ENCODE results near the gene WDR13.
"Not testable (repeated sequence)": the region's sequence is repeated elsewhere in the genome, so short reads cannot be mapped to it uniquely, and the experiment has no call there.

The WDR13 gene

DNA sequence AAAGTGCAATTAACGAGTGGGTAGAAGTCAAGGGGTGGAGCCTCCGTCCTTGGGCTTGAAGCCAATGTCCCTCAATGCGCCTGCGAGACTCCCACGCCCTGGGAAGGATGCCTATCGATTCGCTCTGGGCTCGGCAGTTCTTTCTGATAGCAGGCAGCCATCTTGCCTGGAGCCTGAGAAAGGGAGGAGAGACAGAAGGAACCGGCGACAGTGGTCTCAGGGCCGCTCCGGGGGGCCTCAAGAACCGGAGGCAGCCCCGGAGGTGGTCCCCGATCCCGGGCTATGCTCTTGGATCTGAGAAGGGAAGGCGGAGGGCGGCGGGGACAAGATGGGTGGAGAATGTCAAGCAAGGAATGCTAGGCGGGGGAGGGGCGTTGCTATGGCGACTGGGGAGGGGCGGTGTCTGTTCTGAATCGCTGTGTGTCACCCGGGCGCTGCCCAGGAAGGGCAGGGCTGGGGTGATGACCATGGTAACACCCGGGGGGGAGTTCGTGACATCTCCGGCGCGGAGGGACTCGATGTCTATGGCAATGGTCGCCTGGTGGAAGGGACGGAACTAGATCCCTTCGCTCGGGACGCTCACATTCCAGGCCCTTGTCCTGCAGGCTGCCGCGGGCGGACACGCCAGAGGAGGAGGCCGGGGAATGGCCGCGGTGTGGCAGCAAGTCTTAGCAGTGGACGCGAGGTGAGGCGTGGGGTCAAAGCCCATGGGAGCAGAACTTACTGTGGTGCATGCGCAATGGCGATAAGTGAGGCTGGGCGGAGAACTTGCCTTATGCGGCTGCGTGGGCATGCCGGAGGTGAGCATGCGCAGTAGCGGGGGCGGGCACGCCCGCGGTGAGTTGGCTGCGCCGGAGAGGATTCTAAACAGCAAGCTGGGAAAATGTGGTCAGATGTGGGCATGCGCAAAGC is at the start of gene WDR13:
Gene WDR13, plus strand, starts transcription at position 140 of the 912 bp plus-strand sequence. Its CDS starts 505 bp downstream, at position 645.
- peak; percentile 91 for DNase-seq (ENCODE audit: low spot score)

- DNase-seq (ENCODE audit: low spot score), result no peak
Observed at GRCh38 chrX:48548871-48549270, 48.4 kb upstream of the WDR13 start.

GRCh38 chrX:48555731-48556325 is 41.5 kb upstream of the WDR13 start:
- DNase-seq (ENCODE audit: low spot score), result not testable (repeated sequence)

- no peak for DNase-seq (ENCODE audit: low spot score)
Observed at GRCh38 chrX:48558271-48558670, 39.0 kb upstream of the WDR13 start.

DNA sequence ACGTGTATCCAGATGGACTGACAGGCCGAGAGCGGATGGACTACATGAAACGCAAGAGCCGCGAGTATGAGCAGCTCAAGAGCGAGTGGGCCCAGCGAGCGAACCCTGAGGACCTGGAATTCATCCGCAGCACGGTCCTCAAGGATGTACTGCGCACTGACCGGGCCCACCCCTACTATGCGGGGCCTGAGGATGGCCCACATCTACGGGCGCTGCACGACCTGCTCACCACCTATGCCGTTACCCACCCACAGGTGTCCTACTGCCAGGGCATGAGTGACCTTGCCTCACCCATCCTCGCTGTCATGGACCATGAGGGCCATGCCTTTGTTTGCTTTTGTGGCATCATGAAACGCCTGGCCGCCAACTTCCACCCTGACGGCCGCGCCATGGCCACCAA is 37.7 kb upstream of the WDR13 start:
- DNase-seq (ENCODE audit: low spot score), result no peak

DNA sequence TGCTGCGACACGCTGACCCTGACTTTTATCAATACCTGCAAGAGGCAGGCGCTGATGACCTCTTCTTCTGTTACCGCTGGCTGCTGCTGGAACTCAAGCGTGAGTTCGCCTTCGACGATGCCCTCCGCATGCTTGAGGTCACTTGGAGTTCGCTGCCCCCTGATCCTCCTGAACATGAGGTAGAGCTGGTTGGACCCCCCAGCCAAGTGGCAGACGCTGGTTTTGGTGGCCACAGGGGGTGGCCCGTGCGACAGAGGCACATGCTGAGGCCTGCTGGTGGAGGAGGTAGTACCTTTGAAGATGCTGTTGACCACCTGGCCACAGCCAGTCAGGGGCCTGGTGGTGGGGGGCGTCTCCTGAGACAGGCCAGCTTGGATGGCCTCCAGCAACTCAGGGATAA is 37.2 kb upstream of the WDR13 start:
- no peak for DNase-seq (ENCODE audit: low spot score)

GRCh38 chrX:48560681-48561080 is 36.6 kb upstream of the WDR13 start:
- no peak for DNase-seq (ENCODE audit: low spot score)

DNA sequence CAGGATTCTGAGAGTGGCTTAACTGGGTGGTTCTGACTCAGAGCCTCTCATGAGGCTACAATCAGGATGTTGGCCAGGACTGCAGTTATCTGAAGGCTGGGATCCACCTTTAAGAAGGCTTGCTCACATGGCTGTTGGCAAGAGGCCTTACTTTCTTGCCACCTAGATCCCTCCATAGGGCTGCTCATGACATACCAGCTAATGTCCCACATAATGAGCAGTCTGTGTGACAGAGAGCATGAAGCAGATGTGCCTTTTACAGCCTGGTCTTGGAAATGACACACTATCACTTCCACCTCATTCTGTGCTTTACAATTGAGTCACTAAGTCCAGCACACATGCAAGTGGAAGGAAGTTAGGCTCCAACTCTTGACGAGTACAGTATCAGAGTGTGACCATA is 27.3 kb upstream of the WDR13 start:
- no peak for DNase-seq (ENCODE audit: low spot score)

- peak; percentile 53 for DNase-seq (ENCODE audit: low spot score)
Observed at GRCh38 chrX:48573690-48574269, 23.5 kb upstream of the WDR13 start.

GRCh38 chrX:48574270-48575266 is 22.7 kb upstream of the WDR13 start, which contains the start of gene RBM3:
RBM3 (plus strand) TSS chrX:48574484; CDS start chrX:48575181, 697 bp downstream.
- DNase-seq (ENCODE audit: low spot score), result peak; percentile 85

DNA sequence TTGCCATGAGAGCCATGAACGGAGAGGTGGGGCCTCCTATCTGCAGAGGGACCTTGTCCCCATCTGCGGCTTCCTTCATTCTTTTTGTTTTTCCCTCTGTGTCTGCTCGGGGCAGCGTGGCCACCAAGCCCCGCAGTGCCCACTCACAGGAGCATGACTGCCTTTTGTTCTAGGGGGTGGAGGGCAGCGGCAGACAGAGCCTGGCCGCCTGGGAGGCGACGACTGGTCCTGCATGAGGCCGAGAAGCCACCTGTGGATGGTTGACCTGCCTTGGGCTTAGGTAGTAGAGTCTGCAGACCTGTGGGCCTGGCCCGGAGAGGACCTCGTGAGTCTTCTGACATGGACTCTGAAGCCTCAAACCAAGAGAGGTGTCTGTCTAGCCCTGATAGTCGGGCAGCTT is 21.6 kb upstream of the WDR13 start:
- no peak for DNase-seq (ENCODE audit: low spot score)

DNA sequence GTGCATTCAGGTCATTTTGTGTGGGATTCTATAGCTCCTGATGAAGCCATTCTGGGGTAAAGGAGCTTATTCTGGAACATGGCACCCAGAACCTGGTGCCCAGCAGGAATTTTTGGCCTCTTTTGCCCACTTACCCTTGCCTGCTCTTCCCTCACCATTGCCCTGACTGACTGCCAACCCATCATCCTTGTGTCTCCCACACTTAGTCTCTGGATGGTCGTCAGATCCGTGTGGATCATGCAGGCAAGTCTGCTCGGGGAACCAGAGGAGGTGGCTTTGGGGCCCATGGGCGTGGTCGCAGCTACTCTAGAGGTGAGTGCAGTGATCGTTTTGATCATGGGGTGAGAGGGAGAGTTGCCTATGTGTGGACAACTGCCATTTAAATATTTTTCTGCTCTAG is 21.2 kb upstream of the WDR13 start:
- no peak for DNase-seq (ENCODE audit: low spot score)

DNA sequence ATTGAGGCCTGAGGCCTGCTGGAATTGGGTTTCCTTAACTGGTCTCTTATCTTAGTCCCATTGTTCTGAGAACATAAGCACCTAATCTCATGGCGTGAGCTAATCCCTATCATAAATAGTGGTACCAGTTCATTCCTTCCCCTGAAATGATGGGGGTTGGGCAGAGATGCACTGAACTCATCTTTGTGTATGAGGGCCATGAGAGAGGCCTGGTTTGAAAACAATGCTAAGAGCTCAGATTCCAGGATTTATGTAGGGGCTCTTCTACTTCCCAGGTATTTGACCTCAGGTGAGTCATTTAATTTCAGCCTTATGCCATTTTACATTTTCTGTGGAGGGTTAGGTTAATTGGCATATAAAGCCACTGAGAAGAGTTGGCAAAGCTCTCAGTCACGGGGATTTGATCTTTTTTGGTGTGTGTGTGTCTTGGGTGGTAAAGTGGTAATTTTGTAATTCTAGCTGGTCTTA is 18.6 kb upstream of the WDR13 start:
- no peak for DNase-seq (ENCODE audit: low spot score)

- DNase-seq (ENCODE audit: low spot score), result no peak
Observed at GRCh38 chrX:48579259-48579658, 18.0 kb upstream of the WDR13 start.

- DNase-seq (ENCODE audit: low spot score), result no peak
Observed at GRCh38 chrX:48580662-48581061, 16.6 kb upstream of the WDR13 start.

- DNase-seq (ENCODE audit: low spot score), result no peak
Observed at GRCh38 chrX:48584698-48585097, 12.6 kb upstream of the WDR13 start.

- peak; percentile 66 for DNase-seq (ENCODE audit: low spot score)
Observed at GRCh38 chrX:48589482-48590162, 7.7 kb upstream of the WDR13 start.

- no peak for DNase-seq (ENCODE audit: low spot score)
Observed at GRCh38 chrX:48590203-48591103, 6.8 kb upstream of the WDR13 start.

DNA sequence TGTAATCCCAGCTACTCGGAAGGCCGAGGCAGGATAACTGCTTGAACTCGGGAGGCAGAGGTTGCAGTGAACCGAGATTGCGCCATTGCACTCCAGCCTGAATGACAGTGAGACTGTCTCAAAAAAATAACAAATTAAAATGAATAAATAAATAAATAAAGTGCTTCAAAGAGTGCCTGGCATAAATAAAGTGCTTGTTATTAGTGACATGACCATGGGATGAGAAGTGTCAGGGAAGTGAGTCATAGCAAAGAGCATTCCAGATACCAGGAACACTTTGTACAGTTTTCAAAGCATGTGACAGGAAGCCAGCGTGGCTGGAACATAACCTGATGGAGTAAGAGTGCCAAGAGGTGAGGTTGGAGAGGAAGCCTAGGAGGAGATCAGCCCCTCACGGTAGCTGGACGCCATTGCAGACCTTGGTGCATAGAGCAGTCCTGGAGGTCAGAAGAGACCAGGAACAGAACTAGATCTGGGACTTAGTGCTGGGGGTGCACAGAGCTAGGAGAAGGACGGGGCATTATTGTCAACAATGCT is 6.0 kb upstream of the WDR13 start:
- DNase-seq (ENCODE audit: low spot score), result no peak

DNA sequence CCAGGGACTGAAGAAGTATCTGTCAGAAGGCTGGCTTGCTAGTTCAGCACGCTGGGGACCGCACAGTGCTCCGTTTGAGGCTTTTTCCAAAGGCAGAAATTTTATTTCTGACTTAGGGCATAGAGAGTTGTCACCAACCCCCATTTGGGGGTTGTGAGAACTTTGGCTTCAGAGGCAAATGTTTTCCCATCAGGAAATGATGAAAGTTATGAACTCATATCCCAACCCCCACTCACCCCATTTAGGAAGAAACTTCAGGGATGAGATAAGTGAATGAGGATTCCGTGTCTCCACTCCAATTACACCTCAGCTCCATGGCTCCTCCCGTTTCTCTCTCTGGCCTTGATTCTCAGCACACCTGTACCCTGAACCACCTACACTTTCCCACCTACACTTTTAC is 4.3 kb upstream of the WDR13 start:
- DNase-seq (ENCODE audit: low spot score), result no peak
